ENCODE data around the gene CD209.

GRCh38 chr19:7787141-7787540 is 39.8 kb upstream of the CD209 start:
- TF ChIP-seq CTCF (IDR thresholded peaks at IDR 0.05), result no peak
- TF ChIP-seq POLR2AphosphoS5 (IDR thresholded peaks at IDR 0.05; ENCODE audit: insufficient read depth in 1 of 2, low read depth in 1 of 2), result no peak
